Measurements from ENCODE around the gene SIGLEC11. TPM values are rescaled to one million over a fixed set of nuclear protein-coding genes. Genes with fewer than 3 reads are reported as not detected.
A peak's percentile ranks its signal among the peaks of the same experiment; 100 is the strongest.
"Not testable (repeated sequence)": the region's sequence is repeated elsewhere in the genome, so short reads cannot be mapped to it uniquely, and the experiment has no call there.

The SIGLEC11 gene
- total RNA-seq, 1 donor from 2014 or later: not detected

- DNase-seq (ENCODE audit: low read depth): no peak
- no peak overlapping the region for H3K4me3 ChIP-seq (ENCODE audit: low read depth, low read length)
- TF ChIP-seq CTCF (conservative IDR thresholded peaks at IDR 0.05; ENCODE audit: low read depth, low read length): no peak
These were observed 9.9 kb downstream of the SIGLEC11 start for GRCh38 chr19:49950956-49951526.

DNA sequence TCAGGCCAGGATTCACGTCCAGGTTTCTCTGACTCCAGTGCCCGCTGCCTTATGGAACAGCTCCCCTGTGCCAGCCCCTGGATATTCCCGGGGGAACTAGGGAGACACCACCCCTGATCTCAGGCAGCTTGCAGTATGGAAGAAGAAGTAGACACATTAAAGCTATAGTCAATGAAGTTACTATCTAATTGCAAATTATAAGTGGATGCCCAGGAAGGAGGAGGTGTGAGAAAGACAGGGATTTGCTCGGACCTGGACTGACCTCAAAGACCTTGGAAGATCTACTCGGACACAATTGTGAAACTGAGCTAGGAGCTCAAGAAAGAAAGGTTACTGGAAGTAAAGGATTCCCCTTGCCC is 10.4 kb downstream of the SIGLEC11 start:
- no peak overlapping the region for H3K4me3 ChIP-seq (ENCODE audit: low read depth, low read length)
- no peak for DNase-seq (ENCODE audit: low read depth)
- no peak for TF ChIP-seq CTCF (conservative IDR thresholded peaks at IDR 0.05; ENCODE audit: low read depth, low read length)

DNA sequence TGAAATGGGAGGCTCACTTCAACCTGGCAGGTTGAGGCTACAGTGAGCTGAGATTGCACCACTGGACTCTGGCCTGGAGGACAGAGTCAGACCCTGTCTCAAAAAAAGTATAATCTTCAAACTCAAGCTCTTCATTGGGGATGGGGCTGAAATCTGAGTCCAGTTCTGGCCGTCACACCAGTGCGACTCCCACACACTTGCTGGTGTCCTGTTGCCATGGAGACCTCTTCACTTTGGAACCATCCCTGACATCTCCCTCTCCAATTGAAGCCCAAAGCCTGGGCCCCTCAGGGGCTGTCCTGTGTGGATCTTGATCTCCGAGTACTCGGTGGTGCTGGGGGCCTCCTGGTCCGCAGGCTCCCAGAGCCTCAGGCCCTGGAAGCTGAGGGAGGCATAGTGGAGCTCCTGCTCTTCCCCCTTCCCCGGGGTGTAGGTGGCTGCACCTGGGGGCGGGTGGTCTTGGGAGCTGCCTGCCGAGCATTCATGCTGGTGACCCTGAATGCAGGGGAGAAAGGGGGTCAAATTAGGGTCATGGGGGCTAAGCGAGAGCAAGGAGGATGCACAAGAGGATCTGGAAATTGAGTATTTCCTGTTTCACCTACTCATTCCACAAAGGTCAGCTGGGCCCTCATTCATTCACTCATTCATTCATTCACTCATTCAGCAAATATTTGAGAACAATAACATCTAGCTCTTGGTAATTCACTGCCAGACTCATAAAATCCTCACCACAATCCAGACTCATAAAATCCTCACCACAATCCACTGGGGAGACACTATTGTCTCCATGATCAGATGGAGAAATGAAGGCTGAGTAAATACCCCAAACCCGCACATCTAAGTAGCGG is 11.0 kb downstream of the SIGLEC11 start:
- TF ChIP-seq CTCF (conservative IDR thresholded peaks at IDR 0.05; ENCODE audit: low read depth, low read length): no peak
- no peak for DNase-seq (ENCODE audit: low read depth)
- H3K4me3 ChIP-seq (ENCODE audit: low read depth, low read length): no peak overlapping the region

GRCh38 chr19:49946415-49946814 is 14.6 kb downstream of the SIGLEC11 start:
- no peak overlapping the region for H3K4me3 ChIP-seq (ENCODE audit: low read depth, low read length)
- TF ChIP-seq CTCF (conservative IDR thresholded peaks at IDR 0.05; ENCODE audit: low read depth, low read length): no peak
- no peak for DNase-seq (ENCODE audit: low read depth)

DNA sequence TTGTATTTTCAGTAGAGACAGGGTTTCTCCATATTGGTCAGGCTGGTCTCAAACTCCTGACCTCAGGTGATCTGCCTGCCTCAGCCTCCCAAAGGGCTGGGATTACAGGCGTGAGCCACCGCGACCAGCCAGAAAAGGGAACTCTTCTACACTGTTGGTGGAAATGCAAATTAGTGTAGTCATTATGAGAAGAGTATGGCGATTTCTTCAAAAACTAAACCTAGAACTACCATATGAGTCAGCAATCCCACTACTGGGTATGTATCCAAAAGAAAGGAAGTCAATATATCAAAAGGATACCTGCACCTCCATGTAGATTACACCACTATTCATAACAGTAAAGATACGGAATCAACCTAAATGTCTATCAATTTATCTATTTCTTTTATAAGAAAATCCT is 16.4 kb downstream of the SIGLEC11 start:
- not testable (repeated sequence) for H3K4me3 ChIP-seq (ENCODE audit: low read depth, low read length); DNase-seq (ENCODE audit: low read depth)

DNA sequence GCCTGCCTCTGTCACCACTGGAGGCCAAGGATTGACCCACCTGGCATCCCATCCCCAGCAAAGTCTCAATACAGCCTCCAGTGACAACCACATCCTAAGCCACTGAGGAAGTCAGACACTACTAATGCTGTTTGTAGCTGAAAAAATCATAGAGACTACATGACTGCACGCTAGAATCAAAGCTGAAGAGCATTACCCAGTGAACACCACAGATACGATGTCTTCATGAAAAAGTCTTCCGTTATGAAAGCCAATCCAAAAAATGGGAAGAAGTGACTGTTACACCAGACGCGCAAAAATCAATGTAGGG is 20.5 kb downstream of the SIGLEC11 start:
- no peak for DNase-seq (ENCODE audit: low read depth)
- no peak overlapping the region for H3K4me3 ChIP-seq (ENCODE audit: low read depth, low read length)
- no peak for TF ChIP-seq CTCF (conservative IDR thresholded peaks at IDR 0.05; ENCODE audit: low read depth, low read length)

DNA sequence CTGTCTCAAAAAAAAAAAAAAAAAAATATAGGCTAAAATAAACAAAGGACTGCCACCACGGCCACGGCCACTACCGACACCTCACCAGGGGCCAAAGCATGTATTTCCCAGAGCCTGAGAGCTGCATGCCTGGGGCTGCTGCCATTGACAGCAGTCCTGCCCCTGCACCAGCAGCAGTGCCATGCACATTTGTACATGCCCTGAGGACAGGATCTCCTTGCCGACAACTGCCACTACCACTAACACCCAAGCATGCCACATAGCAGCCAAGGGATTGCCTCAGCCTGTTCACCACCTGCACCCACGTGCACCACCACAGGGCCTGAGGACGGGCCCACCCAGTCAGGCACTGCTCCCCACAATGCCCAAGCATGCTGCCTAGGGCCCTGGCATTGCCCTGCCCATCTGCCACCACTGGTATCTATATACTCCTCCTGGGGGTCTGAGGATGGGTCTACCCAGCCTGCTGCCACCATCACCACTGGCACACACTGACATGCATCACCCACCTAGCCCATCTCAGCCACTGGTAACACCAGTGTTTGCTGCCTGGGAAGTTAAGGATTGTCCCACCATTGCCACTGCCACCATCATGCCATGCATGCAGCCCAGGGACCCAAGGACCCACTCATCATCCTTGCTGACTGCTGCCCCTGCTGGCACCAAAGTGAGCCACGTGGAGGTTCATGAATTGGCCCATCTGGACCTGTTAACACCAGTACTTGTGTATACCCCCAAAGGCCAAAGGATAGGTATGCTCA is 21.1 kb downstream of the SIGLEC11 start:
- DNase-seq (ENCODE audit: low read depth): no peak

More for the DNA sequence above, 21.1 kb downstream of the SIGLEC11 start:
- no peak overlapping the region for H3K4me3 ChIP-seq (ENCODE audit: low read depth, low read length)
- TF ChIP-seq CTCF (conservative IDR thresholded peaks at IDR 0.05; ENCODE audit: low read depth, low read length): peak; percentile 31
